ENCODE data around the gene EXOSC5.

EXOSC5 gene

DNA sequence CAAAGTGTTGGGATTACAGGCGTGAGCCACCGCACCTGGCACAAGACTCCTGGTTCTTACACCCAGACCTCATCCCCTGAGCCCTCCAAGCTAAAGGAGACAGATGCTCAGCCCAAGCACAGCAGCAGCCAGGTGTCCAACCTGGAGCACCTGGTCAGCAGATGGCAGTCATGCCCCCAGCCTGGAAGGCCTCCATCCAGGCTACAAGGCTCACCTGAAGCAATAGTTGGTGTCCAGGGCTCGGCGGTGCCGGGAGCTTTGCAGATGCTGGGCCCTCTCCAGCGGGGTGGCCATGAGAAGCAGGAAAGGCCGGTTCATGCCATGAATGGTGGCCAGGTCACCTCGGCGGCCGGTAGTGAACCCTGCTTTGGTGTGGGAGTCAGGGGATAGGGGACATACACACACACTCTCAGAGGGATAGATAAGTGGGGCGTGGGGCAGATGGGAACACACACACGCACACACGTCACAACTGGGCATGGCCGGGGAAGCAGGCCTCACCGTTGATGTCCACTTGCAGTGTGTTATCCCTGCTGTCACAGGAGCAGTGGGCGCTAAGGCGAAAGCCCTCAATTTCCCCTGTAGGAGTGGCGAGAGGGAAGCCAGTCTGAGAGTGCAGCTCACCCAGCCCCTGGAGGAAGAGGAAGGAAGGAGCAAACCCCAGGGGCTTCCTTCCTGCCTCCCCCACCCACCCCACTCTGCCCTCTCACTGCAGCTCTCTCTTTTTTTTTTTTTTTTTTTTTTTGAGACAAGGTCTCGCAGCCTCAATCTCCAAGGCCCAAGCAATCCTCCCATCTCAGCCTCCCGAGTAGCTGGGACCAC is 55.3 kb downstream of the EXOSC5 start:
- peak; percentile 64 for DNase-seq (ENCODE audit: low spot score)

DNA sequence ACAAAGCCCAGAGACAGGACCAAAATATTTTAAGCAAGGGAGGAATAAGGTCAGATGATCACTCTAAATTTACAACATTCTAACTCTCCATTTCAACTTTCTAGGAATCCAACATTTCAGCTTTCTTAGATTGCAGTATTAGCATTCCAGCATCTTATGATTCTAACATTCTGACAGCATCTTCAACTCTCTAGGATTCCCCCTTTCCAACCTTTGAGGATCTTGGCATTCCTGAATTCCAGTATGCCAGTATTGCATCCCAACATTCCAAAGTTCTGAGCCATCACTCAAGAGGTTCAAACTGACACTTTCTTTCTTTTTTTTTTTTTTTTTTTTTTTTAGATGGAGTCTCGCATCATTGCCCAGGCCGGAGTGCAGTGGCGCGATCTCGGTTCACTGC is 57.2 kb downstream of the EXOSC5 start:
- DNase-seq (ENCODE audit: low spot score), result no peak
